NCI-H446 treated with DMSO at 0.1 percent for 48 hours (cell line): Measurements from ENCODE around the gene GOLGA6L26.
"Not testable (repeated sequence)": the region's sequence is repeated elsewhere in the genome, so short reads cannot be mapped to it uniquely, and the experiment has no call there.

Experiments used
- DNase-seq: peaks from one replicate; lab custom pipeline; 2025; lab: John Stamatoyannopoulos, UW

Gene GOLGA6L26

GRCh38 chr15:23334096-23334495 lies at the start of gene GOLGA6L26:
Gene GOLGA6L26, minus strand, starts transcription at chr15:23334196. Its CDS starts 61 bp downstream, at chr15:23334135.
- not testable (repeated sequence) for DNase-seq

GRCh38 chr15:23381192-23381591 lies 47.2 kb upstream of the GOLGA6L26 start:
- not testable (repeated sequence) for DNase-seq

- not testable (repeated sequence) for DNase-seq
Observed at GRCh38 chr15:23380700-23381099, 46.7 kb upstream of the GOLGA6L26 start.

GRCh38 chr15:23378946-23379345 lies 45.0 kb upstream of the GOLGA6L26 start:
- DNase-seq, result not testable (repeated sequence)

GRCh38 chr15:23374226-23374625 lies 40.2 kb upstream of the GOLGA6L26 start:
- not testable (repeated sequence) for DNase-seq

GRCh38 chr15:23372891-23373600 lies 39.0 kb upstream of the GOLGA6L26 start:
- DNase-seq, result not testable (repeated sequence)

- DNase-seq, result no peak
Observed at GRCh38 chr15:23372284-23372683, 38.3 kb upstream of the GOLGA6L26 start.

GRCh38 chr15:23371868-23372267 lies 37.9 kb upstream of the GOLGA6L26 start:
- DNase-seq, result not testable (repeated sequence)

GRCh38 chr15:23371134-23371533 lies 37.1 kb upstream of the GOLGA6L26 start:
- not testable (repeated sequence) for DNase-seq

GRCh38 chr15:23370578-23370977 lies 36.6 kb upstream of the GOLGA6L26 start:
- DNase-seq, result no peak

- DNase-seq, result not testable (repeated sequence)
Observed at GRCh38 chr15:23364261-23364660, 30.3 kb upstream of the GOLGA6L26 start.

- not testable (repeated sequence) for DNase-seq
Observed at GRCh38 chr15:23362622-23363021, 28.6 kb upstream of the GOLGA6L26 start.

- not testable (repeated sequence) for DNase-seq
Observed at GRCh38 chr15:23354448-23354847, 20.5 kb upstream of the GOLGA6L26 start, which contains the start of gene GOLGA8S. Gene GOLGA8S, plus strand, starts transcription at chr15:23354748. Its CDS starts 62 bp downstream, at chr15:23354810.

- DNase-seq, result not testable (repeated sequence)
Observed at GRCh38 chr15:23311233-23311632, 22.8 kb downstream of the GOLGA6L26 start.

GRCh38 chr15:23305921-23306320 lies 28.1 kb downstream of the GOLGA6L26 start:
- not testable (repeated sequence) for DNase-seq

GRCh38 chr15:23304805-23305204 lies 29.2 kb downstream of the GOLGA6L26 start:
- not testable (repeated sequence) for DNase-seq

- not testable (repeated sequence) for DNase-seq
Observed at GRCh38 chr15:23304267-23304666, 29.7 kb downstream of the GOLGA6L26 start.

- DNase-seq, result not testable (repeated sequence)
Observed at GRCh38 chr15:23303654-23304053, 30.3 kb downstream of the GOLGA6L26 start.

- not testable (repeated sequence) for DNase-seq
Observed at GRCh38 chr15:23303246-23303645, 30.8 kb downstream of the GOLGA6L26 start.
